Mucosa of rectum (tissue), 2 donors: Measurements from ENCODE around the gene ZFHX3.

Source experiments
- H3K27ac ChIP-seq, 2 donors: one replicate each; pipeline ENCODE4 v1.7.0; 2013; ENCODE audit warnings: inconsistent platforms in 2 of 2, low read depth in 2 of 2, low read length in 2 of 2
- H3K27me3 ChIP-seq, 2 donors: one replicate each; pipeline ENCODE4 v1.7.0; 2013; ENCODE audit warnings: low read length in 2 of 2; ENCODE audit not compliant: control insufficient read depth in 2 of 2, insufficient read depth in 2 of 2
- H3K36me3 ChIP-seq, 2 donors: one replicate each; pipeline ENCODE4 v1.7.0; 2013; ENCODE audit warnings: low read length in 2 of 2; ENCODE audit not compliant: control insufficient read depth in 2 of 2, insufficient read depth in 2 of 2
- H3K4me1 ChIP-seq, 2 donors: one replicate each; pipeline ENCODE4 v1.7.0; 2013; ENCODE audit warnings: low read length in 2 of 2, mild to moderate bottlenecking in 1 of 2; ENCODE audit not compliant: control insufficient read depth in 2 of 2, insufficient read depth in 2 of 2
- H3K4me3 ChIP-seq, 2 donors: one replicate each; pipeline ENCODE4 v1.7.0; 2013; ENCODE audit warnings: low read length in 2 of 2
- H3K9ac ChIP-seq, 2 donors: one replicate each; pipeline ENCODE4 v1.7.0; 2013; ENCODE audit warnings: low read length in 2 of 2, low read depth in 1 of 2, mild to moderate bottlenecking in 1 of 2
- H3K9me3 ChIP-seq, 2 donors: one replicate each; pipeline ENCODE4 v1.7.0; 2013; ENCODE audit warnings: low read length in 2 of 2; ENCODE audit not compliant: control insufficient read depth in 2 of 2
- donor health status: healthy.
- donor health status: Normal muscosa, but diverticular disease.

Gene ZFHX3

DNA sequence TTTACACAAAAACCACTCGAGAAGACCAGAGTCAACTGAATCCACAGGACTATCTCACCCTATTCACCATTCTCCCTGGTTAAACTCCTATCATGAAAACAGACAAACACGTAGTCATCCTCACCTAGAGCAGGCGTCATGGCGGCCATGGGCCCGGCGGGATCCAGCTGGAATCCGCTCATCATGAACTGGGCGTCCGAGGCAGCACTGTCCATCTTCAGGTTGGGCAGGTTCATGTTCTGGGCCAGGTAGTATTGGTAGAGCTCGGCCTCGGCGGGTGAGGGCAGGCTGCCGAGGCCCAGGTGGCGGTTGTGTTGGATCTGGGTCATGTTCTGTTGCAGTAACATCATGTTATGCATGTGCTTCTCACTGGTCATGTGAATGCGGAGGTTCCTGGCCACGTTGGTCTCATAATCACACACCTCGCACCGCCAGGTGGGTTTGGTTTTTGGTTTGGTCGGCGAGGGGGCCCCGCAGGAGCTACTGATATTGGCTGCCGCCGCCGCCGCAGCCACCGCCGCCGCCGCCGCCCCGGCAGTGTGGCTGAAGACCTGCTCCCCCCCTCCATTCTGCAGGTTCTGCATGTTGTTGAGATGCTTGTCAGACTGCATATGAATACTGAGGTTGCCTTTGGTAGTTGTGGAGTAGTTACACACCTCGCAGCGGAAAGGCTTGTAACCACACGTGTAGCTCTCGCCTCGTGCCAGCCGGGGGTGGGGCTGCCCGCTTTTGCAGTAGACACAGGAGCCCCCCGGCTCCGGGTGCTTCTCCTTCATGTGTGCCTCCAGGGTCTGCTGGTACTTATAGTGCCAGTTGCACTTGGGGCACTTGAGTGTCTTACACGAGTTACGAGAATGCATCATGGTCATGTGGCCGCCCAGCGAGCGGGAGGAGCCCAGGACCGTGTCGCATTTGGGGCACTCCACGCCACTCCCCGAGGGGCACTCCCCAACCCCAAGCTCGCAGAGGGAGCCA, 90.3 kb downstream of the ZFHX3 start:
- no peaks in the 10 kb centered on the region for H3K27me3 ChIP-seq
- H3K36me3 ChIP-seq, result peaks cover 9 to 15% of the 10 kb centered on the region in 2 donors
- H3K27ac ChIP-seq, result no peak overlapping the region
- H3K9me3 ChIP-seq, result no peaks in the 10 kb centered on the region
- no peak overlapping the region for H3K9ac ChIP-seq
- H3K4me3 ChIP-seq, result no peak overlapping the region
- H3K4me1 ChIP-seq, result no peaks in the 10 kb centered on the region

DNA sequence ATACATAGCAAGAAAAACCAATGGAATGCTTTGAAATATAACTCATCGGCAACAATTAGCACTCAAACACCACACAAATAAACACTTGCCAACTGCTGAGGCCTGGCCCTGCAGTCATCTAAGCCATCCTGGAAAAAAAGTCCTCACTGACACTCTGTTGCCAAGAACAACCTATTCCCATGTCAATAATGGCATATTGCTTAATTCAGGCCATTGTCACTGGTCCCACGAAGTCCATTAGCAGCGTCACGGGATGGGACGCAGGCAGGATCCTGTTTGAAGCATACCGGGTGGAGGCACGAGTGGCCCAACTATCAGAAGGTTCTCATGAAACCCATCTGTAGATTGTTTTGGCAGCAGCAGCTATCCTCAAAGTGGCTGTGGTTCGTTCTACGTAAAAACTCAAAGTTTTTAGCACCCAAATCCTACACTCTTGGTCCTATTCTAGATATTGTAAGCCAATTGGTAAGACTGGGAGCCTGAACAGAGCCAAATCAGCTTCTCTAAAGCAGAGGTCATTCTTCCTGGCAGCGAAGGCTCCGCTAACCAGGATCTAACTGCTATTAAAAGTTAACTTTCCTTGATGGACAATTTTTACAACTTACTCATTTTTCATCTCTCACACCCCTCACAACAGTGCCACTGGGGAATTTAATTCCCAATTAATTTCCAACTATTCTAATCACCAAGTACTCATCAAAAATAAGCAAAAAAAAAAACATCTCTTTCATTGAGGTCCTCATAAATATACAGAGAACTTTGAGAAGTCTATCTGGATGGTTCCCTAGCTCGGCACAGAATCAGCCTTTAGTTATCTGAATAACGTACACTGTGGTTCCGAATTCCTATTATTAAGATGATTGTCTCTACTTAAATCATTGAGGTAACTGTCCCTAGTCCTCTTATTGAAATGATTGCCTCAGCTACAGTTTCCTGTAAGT, 91.5 kb downstream of the ZFHX3 start:
- Histone ChIP-seq H3K36me3 (peaks cover 9 to 15% of the 10 kb centered on the region in 2 donors), H3K4me3 (no peak overlapping the region), H3K9me3 (no peaks in the 10 kb centered on the region), H3K27me3 (no peaks in the 10 kb centered on the region), H3K4me1 (no peaks in the 10 kb centered on the region), H3K9ac (no peak overlapping the region), H3K27ac (no peak overlapping the region)

DNA sequence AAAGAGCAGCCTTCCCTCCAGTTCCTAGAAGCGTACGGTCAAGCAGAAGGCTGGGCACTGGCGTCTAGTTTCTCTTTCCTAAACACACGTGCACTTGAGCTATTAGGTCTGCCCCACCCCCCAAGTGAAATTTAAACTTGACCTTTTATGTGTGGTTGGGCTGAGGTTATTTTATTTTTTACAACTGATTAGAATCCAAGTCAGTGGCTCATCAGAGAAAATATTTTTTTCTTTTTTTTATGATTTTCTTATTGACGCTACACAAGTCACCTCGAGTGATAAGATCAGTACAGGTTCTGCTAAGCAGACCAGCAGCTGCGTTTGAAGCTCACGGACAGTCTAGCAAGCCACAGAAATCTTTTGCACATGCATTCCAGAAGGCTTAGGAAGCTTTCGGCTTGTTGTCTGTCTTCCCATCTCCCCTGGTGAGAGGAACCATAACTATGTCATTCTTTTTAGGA, 95.1 kb downstream of the ZFHX3 start:
- no peak overlapping the region for H3K27ac ChIP-seq
- peaks cover 14 to 17% of the 10 kb centered on the region in 2 donors for H3K36me3 ChIP-seq
- H3K27me3 ChIP-seq, result no peaks in the 10 kb centered on the region
- no peak overlapping the region for H3K9ac ChIP-seq
- H3K4me1 ChIP-seq, result no peaks in the 10 kb centered on the region
- no peak overlapping the region for H3K4me3 ChIP-seq
- H3K9me3 ChIP-seq, result no peaks in the 10 kb centered on the region

DNA sequence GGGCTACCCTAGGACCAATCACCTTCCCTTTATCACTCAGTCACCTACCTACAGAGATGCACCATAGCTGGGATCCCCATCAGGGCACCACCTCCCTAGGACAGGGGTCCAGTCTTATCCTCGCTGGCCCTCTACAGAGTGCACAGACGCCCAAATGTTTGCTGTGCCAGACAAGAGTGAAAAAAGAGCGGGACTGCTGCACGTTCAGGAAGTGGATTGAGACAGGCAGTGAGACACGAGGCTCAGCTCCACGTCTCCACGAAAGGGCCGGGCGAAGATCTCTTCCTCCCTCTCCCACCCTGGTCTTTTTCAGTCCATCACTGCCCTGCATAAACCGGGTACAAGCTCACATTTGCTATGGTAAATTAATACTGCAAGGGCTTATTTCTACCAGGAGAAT, 95.5 kb downstream of the ZFHX3 start:
- Histone ChIP-seq H3K27me3 (no peaks in the 10 kb centered on the region), H3K36me3 (peaks cover 12 to 16% of the 10 kb centered on the region in 2 donors), H3K9me3 (no peaks in the 10 kb centered on the region), H3K4me1 (no peaks in the 10 kb centered on the region), H3K27ac (no peak overlapping the region), H3K9ac (no peak overlapping the region), H3K4me3 (no peak overlapping the region)

DNA sequence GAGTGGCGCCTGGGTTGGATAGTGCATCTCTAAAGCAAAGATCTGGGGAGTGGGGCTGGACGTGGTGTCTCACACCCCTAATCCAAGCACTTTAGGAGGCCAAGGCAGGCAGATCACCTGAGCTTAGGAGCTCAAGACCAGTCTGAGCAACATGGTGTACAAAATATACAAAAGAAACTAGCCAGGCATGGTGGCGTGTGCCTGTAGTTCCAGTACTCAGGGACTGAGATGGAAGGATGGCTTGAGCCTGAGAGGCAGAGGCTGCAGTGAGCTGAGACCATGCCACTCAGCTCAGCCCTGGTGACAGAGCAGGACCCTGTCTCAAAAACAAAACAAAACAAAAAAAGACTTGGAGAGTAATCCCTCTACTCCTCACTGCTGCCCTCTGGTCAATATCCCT, 96.0 kb downstream of the ZFHX3 start:
- Histone ChIP-seq H3K4me1 (no peaks in the 10 kb centered on the region), H3K36me3 (peaks cover 10 to 11% of the 10 kb centered on the region in 2 donors), H3K9me3 (no peaks in the 10 kb centered on the region), H3K27me3 (no peaks in the 10 kb centered on the region), H3K27ac (no peak overlapping the region), H3K9ac (no peak overlapping the region), H3K4me3 (no peak overlapping the region)

DNA sequence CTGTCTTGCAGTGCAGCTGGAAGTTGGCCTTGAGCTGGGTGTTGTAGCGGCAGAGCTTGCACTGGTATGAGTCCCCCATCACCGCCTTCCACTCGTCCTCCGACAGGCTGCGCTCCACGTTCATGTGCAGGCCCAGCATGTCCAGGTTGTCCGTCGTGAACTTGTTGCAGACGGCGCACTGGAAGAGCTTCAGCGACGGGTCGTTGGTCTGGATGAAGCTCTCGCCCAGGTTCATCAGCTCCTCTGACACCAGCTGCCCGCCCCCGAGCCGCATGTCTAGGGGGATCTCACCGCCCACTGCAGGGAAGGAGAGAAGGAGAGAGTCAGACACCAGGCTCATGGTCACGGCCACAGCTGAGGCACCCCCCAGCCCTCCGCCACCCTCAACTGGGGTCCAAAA, 97.3 kb downstream of the ZFHX3 start:
- H3K9me3 ChIP-seq, result no peaks in the 10 kb centered on the region
- no peaks in the 10 kb centered on the region for H3K4me1 ChIP-seq
- H3K27me3 ChIP-seq, result no peaks in the 10 kb centered on the region
- H3K27ac ChIP-seq, result no peak overlapping the region
- H3K9ac ChIP-seq, result no peak overlapping the region
- peaks cover 9 to 10% of the 10 kb centered on the region in 2 donors for H3K36me3 ChIP-seq
- H3K4me3 ChIP-seq, result no peak overlapping the region

DNA sequence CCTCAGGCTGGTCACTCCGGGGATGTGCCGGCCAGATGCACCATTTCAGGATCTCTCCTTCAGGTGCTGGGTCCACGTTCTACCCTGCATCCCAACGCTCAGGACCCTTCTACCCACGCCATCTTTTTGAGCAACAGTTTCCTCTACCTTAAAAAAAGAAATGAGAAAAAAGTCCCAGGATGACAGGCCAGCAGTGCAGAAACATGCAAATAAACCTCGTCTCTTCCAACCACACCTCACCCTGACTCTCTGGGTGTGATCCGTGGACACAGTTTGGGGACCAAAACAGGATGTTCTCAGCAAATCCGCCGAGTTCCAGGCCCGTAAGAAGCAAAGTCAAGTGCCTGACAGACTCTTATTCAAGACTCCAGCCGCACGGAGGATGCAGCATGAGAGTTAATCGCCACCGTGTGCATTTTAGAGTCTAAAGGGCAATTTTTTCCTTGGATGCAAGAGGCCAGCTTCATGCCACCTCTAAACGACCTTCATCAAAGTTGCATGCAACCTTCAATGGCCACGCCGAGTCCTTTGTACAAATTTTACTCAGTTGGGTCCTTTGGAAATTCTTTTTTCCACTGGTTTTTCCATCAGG, 99.6 kb downstream of the ZFHX3 start:
- Histone ChIP-seq H3K9me3 (no peaks in the 10 kb centered on the region), H3K4me1 (no peaks in the 10 kb centered on the region), H3K4me3 (no peak overlapping the region)

DNA sequence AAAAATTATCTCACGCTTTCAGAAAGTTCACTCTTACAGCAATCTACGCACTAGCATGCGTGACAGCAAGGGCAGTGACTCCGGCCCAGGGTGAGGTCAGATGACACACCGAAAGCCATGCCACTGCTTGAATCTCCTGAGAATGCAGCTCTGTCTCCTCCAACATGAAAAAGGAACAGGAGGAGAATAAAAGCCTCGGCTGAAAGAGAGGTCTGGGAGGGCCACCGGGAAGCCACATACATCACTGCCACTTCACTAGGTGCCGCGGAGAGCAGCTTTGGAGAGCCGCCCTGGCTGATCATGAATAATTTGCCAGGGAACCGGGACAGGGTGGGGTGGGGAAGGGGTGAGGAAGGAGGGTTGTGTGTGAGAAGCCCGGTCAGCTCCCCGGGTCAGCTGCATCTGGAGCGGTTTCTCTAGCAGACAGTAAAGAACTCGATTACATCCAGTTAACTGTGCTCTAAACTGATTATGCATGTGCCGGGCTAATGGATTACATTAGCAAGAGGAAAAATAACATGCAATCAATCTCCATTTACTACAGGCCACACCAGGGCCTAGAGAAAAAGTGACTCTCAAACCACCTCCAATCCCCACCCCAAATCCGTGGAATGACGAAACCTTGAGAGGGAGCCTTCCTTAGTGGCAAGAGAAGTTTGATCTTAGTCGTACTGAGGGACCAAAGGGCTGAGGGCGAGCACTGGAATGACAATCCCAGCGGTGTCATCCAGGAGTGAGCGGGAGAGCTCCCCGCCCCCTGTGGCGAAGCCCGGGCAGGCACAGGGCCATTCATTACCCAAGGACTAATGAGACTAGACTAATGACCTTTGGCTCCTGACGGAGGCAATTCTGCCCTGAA, 100.3 kb downstream of the ZFHX3 start:
- H3K4me3 ChIP-seq, result no peak overlapping the region
- H3K9ac ChIP-seq, result no peak overlapping the region
- H3K27me3 ChIP-seq, result no peaks in the 10 kb centered on the region
- H3K36me3 ChIP-seq, result peaks cover 10 to 11% of the 10 kb centered on the region in 2 donors
- H3K9me3 ChIP-seq, result no peaks in the 10 kb centered on the region
- H3K27ac ChIP-seq, result no peak overlapping the region
- H3K4me1 ChIP-seq, result no peaks in the 10 kb centered on the region

More for the DNA sequence above, 99.6 kb downstream of the ZFHX3 start:
- peaks cover 10 to 11% of the 10 kb centered on the region in 2 donors for H3K36me3 ChIP-seq
- H3K27ac ChIP-seq, result no peak overlapping the region
- H3K9ac ChIP-seq, result no peak overlapping the region
- no peaks in the 10 kb centered on the region for H3K27me3 ChIP-seq

DNA sequence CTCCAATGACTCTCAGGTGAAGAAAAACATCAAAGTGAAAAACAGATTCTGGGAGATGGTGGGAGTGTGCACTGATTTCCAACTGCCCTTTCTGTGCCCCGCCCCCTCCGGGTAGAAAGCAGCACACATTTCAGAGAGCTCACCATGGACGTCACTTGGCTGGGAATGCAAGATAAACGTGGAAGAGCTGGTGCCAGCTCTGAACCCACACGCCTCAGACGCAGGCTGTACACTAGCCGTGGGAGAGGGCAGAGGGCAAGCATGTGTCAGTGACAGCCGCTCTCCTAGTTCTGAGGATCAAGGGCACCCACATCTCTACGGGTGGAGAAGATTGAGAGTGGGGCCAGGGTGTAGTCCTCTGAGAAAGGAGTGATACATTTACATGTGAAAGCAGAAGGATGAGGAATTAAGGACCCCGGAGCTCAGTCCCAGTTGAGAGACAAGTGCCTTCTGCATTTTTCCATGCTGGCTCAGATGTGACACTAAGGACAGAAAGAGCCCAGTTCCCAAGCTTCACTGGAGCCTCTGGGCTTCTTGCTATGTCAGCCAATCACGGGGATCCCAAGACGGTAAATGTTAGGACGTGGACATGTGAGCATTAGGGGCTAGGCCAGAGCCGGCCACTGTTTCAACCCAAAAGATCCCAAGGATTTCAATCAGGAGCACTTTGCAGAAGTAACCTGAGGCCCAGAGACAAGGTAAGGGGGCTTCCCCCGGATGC, 101.3 kb downstream of the ZFHX3 start:
- H3K36me3 ChIP-seq, result peaks cover 10 to 11% of the 10 kb centered on the region in 2 donors
- no peak overlapping the region for H3K9ac ChIP-seq
- no peaks in the 10 kb centered on the region for H3K9me3 ChIP-seq
- no peak overlapping the region for H3K4me3 ChIP-seq
- no peak overlapping the region for H3K27ac ChIP-seq
- no peaks in the 10 kb centered on the region for H3K27me3 ChIP-seq
- H3K4me1 ChIP-seq, result no peaks in the 10 kb centered on the region
